GM18502 (cell line): ENCODE data around the gene FGR.
"Not testable (repeated sequence)": the region's sequence is repeated elsewhere in the genome, so short reads cannot be mapped to it uniquely, and the experiment has no call there.

Source experiments
- ATAC-seq: cut with Tn5 transposase; IDR thresholded peaks from one replicate; pipeline ENCODE4 v1.9.1; 2021; ENCODE audit warnings: mild to moderate bottlenecking; ENCODE audit not compliant: unreplicated experiment, poor library complexity

The FGR gene

GRCh38 chr1:27619782-27620438 is 15.1 kb downstream of the FGR start:
- ATAC-seq = not testable (repeated sequence)

- no peak for ATAC-seq
Observed at GRCh38 chr1:27618341-27619082, 16.5 kb downstream of the FGR start.

GRCh38 chr1:27617420-27617819 is 17.6 kb downstream of the FGR start:
- no peak for ATAC-seq

- ATAC-seq = no peak
Observed at GRCh38 chr1:27616441-27616840, 18.5 kb downstream of the FGR start.

- no peak for ATAC-seq
Observed at GRCh38 chr1:27615346-27616192, 19.4 kb downstream of the FGR start.

GRCh38 chr1:27614625-27615344 is 20.2 kb downstream of the FGR start:
- ATAC-seq = no peak

- ATAC-seq = no peak
Observed at GRCh38 chr1:27614043-27614624, 20.9 kb downstream of the FGR start.

GRCh38 chr1:27612718-27613117 is 22.3 kb downstream of the FGR start:
- no peak for ATAC-seq

GRCh38 chr1:27611450-27611849 is 23.5 kb downstream of the FGR start:
- ATAC-seq = no peak

- ATAC-seq = no peak
Observed at GRCh38 chr1:27609618-27610240, 25.3 kb downstream of the FGR start.

- ATAC-seq = no peak
Observed at GRCh38 chr1:27609210-27609555, 25.8 kb downstream of the FGR start.

GRCh38 chr1:27607239-27607804 is 27.7 kb downstream of the FGR start:
- no peak for ATAC-seq

GRCh38 chr1:27606708-27607238 is 28.2 kb downstream of the FGR start:
- no peak for ATAC-seq

GRCh38 chr1:27605796-27606707 is 28.9 kb downstream of the FGR start:
- ATAC-seq = no peak

- ATAC-seq = no peak
Observed at GRCh38 chr1:27605300-27605766, 29.7 kb downstream of the FGR start.

GRCh38 chr1:27604579-27605299 is 30.2 kb downstream of the FGR start:
- no peak for ATAC-seq
